HG03135 (cell line): ENCODE data around the gene TNC.

Experiments used
- ATAC-seq: cut with Tn5 transposase; IDR thresholded peaks from one replicate; pipeline ENCODE4 v1.9.1; 2021; ENCODE audit warnings: mild to moderate bottlenecking, moderate library complexity; ENCODE audit not compliant: unreplicated experiment

Gene TNC

GRCh38 chr9:115015018-115015635, 102.8 kb downstream of the TNC start:
- ATAC-seq = no peak

- ATAC-seq = no peak
Measured at GRCh38 chr9:115014438-115014837, 103.5 kb downstream of the TNC start.

DNA sequence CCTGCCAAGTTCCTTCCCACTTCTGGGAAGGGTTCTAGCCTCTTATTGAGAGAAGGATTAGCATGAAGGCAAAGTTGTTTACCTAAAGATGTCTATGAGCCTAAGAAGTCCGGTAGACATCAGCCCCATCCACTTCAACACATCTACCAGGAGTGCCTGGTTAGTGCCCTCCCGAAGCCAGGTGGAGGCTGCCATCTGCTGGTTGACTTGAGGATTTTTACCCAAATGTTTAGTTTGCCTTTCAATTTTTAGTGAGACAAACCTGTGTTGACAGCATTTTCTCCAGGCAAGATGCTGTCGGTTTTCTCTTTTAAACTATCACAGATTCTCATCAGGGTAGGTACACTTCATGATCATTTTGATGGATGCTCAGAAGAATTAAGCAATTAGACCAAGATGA, 104.0 kb downstream of the TNC start:
- no peak for ATAC-seq

- ATAC-seq = no peak
Measured at GRCh38 chr9:115012486-115012885, 105.5 kb downstream of the TNC start.

- no peak for ATAC-seq
Measured at GRCh38 chr9:115010874-115011273, 107.1 kb downstream of the TNC start.

- no peak for ATAC-seq
Measured at GRCh38 chr9:115008536-115009270, 109.3 kb downstream of the TNC start.

DNA sequence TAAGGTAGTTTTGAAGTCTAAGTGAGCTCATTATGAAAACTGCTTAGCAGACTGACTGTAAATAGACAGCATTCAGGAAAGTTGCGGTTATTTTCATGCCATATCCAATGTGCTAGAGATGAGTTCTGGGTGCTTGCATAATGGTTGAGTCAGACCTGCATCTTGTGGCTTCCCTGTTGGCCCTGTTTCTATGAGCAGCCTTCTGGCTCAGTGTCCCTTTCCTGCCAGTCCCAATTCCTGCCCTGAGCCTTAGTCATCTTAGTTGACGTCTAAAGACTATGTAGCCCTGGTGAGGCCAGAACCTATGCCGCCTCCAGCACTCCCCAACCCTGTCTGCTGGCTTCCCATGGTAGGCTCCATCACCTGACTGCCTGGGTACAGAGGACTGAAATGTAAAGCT, 111.3 kb downstream of the TNC start:
- no peak for ATAC-seq

- no peak for ATAC-seq
Measured at GRCh38 chr9:115005322-115005721, 112.6 kb downstream of the TNC start.

- ATAC-seq = no peak
Measured at GRCh38 chr9:115004545-115004944, 113.4 kb downstream of the TNC start.

DNA sequence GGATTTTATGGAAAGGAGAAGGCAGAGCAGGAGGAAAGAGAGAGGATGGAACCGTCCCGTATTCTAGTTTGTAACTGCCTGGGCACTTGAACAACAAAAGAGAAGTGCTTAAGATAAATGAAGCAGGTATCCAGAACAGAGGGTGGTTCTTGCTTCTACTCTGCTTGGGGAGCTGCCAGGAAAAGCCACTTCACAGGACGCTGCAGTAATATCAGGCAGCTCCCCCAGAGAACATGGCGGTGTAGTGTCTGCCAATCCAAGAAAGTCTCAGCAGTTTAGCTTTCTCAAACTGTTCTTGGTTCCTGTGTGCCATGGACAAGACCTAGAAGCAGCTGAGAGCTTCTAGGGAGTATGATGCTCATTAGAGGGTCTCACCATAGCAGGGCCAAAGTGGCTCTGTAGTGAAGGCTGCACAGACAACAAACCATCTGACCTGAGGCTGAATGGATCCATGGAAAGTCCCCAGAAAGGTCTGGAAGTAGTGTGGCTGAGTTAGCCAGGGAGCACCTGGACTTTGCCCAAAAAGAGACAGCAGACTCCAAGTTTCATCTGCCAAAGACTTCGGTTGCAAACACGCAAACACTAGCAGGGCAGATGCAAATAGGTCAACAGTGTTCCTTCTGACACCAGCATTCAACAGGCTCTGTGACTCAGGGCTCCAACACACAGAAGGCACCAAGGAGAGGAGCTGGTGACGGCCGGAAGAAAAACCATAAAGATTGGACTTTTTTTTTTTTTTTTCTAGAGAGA, 115.4 kb downstream of the TNC start:
- ATAC-seq = no peak

GRCh38 chr9:115000217-115000639, 117.7 kb downstream of the TNC start:
- no peak for ATAC-seq

- ATAC-seq = no peak
Measured at GRCh38 chr9:114998326-114998725, 119.6 kb downstream of the TNC start.

GRCh38 chr9:114995681-114996221, 122.2 kb downstream of the TNC start:
- no peak for ATAC-seq

DNA sequence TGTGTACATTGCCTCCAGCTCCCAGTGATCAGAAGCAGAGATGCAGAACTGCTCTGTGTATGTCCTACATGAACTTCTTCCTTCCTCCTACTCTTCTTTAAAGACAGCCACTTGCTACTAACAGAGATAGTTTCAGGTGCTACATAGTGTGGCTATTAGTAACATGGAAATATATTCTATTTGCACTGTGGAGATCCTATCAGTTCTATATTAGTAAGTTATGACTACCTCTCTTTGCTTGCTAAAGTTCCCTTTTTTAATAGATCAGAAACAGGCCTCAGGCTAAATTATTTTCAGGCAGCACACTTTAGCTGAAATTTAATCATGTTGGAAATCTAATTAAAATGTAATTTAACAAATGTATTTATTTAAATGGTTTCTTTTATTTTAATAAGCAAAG, 123.2 kb downstream of the TNC start:
- ATAC-seq = no peak

GRCh38 chr9:114991861-114992260, 126.1 kb downstream of the TNC start:
- ATAC-seq = no peak

- no peak for ATAC-seq
Measured at GRCh38 chr9:114990901-114991300, 127.1 kb downstream of the TNC start.

GRCh38 chr9:114989600-114990410, 128.2 kb downstream of the TNC start:
- no peak for ATAC-seq

- ATAC-seq = no peak
Measured at GRCh38 chr9:114988962-114989599, 128.9 kb downstream of the TNC start.

DNA sequence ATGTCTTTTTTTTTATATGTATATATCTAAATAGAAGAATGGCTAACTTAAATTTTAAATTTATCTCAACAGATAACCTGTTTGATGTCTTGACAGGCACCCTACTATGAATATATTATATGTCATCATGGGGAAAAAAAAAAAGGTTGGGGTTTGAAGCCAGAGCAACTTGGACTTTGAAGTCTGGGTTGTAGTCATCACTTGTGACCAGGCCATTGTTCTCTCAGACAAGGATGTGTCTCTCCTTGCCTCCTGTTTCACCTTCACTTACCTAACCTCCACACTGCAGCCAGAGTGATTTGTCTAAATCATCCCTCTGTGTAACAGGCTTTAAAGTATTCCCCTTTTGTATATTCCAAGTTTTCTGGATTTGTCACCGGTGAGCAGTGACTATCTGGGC, 130.8 kb downstream of the TNC start:
- ATAC-seq = no peak

- ATAC-seq = no peak
Measured at GRCh38 chr9:114985959-114986501, 131.9 kb downstream of the TNC start.
